Measurements from ENCODE around the gene KRTAP12-1. TPM values are rescaled to one million over a fixed set of nuclear protein-coding genes. Genes with fewer than 3 reads are reported as not detected.
"Not testable (repeated sequence)": the region's sequence is repeated elsewhere in the genome, so short reads cannot be mapped to it uniquely, and the experiment has no call there.

KRTAP12-1 gene
- total RNA-seq, 6 donors from 2014 or later, result not detected

DNA sequence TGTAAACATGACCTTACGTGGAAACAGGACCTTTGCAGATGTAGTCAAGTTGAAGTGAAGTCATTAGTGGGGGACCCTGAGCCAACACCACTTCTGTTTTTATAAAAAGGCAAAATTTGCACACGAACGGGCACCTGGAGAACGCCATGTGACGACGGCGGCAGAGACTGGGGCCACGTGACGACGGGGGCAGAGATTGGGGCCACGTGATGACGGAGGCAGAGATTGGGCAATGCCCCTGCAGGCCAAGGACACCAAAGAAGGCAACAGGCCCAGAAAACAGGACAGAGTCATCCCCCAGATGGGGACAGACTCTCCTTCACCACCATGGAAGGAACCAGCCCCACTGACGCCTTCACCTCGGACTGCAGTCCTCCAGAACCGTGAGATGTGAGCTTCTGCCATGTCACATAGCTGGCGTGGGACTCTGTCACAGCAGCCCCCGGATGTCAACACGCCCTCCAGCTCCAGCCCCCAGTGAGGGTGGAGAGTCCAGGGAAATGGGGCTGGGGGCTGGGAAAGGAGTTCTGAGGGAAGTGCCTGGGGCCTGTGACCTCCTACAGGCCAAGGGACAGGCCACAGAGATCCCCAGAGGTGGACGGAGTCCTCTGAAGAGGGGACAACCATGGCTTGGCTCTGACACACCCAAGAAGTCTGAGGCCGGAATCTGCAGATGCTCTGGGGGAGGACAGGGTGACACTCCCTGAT, 31.5 kb downstream of the KRTAP12-1 start:
- WGBS, 2 donors, result 90 to 92% methylated on average over 17 to 20 of the region's 20 CpGs
- TF ChIP-seq POLR2A (IDR thresholded peaks at IDR 0.05), result no peak
- TF ChIP-seq, protein P1, sequence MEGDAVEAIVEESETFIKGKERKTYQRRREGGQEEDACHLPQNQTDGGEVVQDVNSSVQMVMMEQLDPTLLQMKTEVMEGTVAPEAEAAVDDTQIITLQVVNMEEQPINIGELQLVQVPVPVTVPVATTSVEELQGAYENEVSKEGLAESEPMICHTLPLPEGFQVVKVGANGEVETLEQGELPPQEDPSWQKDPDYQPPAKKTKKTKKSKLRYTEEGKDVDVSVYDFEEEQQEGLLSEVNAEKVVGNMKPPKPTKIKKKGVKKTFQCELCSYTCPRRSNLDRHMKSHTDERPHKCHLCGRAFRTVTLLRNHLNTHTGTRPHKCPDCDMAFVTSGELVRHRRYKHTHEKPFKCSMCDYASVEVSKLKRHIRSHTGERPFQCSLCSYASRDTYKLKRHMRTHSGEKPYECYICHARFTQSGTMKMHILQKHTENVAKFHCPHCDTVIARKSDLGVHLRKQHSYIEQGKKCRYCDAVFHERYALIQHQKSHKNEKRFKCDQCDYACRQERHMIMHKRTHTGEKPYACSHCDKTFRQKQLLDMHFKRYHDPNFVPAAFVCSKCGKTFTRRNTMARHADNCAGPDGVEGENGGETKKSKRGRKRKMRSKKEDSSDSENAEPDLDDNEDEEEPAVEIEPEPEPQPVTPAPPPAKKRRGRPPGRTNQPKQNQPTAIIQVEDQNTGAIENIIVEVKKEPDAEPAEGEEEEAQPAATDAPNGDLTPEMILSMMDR (IDR thresholded peaks at IDR 0.05), result no peak
- TF ChIP-seq EP300 (IDR thresholded peaks at IDR 0.05), result no peak
- TF ChIP-seq POLR2AphosphoS5 (IDR thresholded peaks at IDR 0.05), result no peak
- H3K27ac ChIP-seq, result no peak overlapping the region
- peaks cover 0 to 1% (median under 1%) of the 10 kb centered on the region in 4 donors for H3K9me3 ChIP-seq
- DNase-seq (peak in 1 of 2 donors; percentile 34), ATAC-seq (ENCODE audit: low FRiP score in 2 of 2) (no peak)
- H3K27me3 ChIP-seq, result no peaks in the 10 kb centered on the region
- H3K36me3 ChIP-seq, result no peaks in the 10 kb centered on the region
- H3K4me3 ChIP-seq, result no peak overlapping the region
- no peaks in the 10 kb centered on the region for H3K4me1 ChIP-seq

GRCh38 chr21:44649521-44650100, 32.4 kb downstream of the KRTAP12-1 start:
- no peaks in the 10 kb centered on the region for H3K4me1 ChIP-seq
- H3K27me3 ChIP-seq, result no peaks in the 10 kb centered on the region
- no peak overlapping the region for H3K4me3 ChIP-seq
- H3K36me3 ChIP-seq, result no peaks in the 10 kb centered on the region
- ATAC-seq (ENCODE audit: low FRiP score in 2 of 2) (no peak), DNase-seq (peak in 1 of 2 donors; percentile 45)
- 87 to 90% methylated on average over 14 to 18 of the region's 18 CpGs for WGBS, 2 donors
- H3K27ac ChIP-seq, result no peak overlapping the region
- no peak for TF ChIP-seq EP300 (IDR thresholded peaks at IDR 0.05)
- TF ChIP-seq POLR2A (IDR thresholded peaks at IDR 0.05), result no peak
- no peak for TF ChIP-seq POLR2AphosphoS5 (IDR thresholded peaks at IDR 0.05)
- TF ChIP-seq, protein P1 (IDR thresholded peaks at IDR 0.05), result no peak
- H3K9me3 ChIP-seq, result peaks cover 0 to 8% (median 3%) of the 10 kb centered on the region in 4 donors

DNA sequence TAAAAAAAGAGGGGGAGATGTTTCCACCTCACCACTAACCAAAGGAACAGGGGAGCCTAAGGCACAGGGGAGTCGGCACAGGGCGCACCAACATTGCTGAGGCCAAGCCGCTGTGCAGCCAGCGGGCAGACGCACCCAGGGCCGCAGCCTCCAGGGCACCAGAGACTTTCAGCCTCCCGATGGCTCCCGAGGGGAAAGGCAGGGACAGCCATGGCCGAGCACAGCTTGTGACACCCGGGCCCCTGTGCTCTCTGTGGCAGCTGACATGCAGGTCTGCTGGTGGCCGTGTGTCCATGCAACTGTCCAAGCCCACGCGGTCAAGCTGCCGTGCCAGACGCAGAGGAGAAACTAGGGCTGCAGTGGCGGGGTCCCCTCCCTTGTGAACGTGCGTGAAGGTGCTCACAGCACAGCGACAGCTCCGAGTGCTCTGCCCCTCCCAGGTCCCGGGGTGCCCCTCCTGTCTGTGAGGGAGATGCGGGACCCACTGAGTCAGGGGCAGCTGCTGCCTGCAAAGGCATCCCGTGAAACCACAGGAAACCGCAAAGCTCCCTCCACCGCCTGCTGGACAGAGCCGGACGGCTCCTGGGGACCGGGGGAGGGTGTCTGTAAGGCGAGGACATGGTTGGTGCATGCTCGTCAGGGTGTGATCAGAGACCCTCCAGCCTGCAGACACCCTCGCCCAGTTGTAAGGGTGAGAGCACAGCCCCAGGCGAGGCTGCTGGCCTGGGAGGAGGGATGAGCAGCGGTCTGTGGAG, 33.2 kb downstream of the KRTAP12-1 start:
- TF ChIP-seq, protein P1 (IDR thresholded peaks at IDR 0.05), result no peak
- TF ChIP-seq EP300 (IDR thresholded peaks at IDR 0.05), result no peak
- no peak for TF ChIP-seq POLR2A (IDR thresholded peaks at IDR 0.05)
- no peak for TF ChIP-seq POLR2AphosphoS5 (IDR thresholded peaks at IDR 0.05)
- Histone ChIP-seq H3K4me3 (no peak overlapping the region), H3K9me3 (peaks cover 0 to 17% (median 3%) of the 10 kb centered on the region in 4 donors), H3K36me3 (no peaks in the 10 kb centered on the region), H3K4me1 (no peaks in the 10 kb centered on the region), H3K27me3 (no peaks in the 10 kb centered on the region), H3K27ac (no peak overlapping the region)
- ATAC-seq (ENCODE audit: low FRiP score in 2 of 2) (no peak), DNase-seq (peak in 1 of 2 donors; percentile 72)
- 77 to 81% methylated on average over 24 of the region's 33 CpGs for WGBS, 2 donors

GRCh38 chr21:44647222-44647552, 34.8 kb downstream of the KRTAP12-1 start:
- H3K4me3 ChIP-seq, result no peak overlapping the region
- H3K9me3 ChIP-seq, result peaks cover 0 to 17% (median 3%) of the 10 kb centered on the region in 4 donors
- H3K27me3 ChIP-seq, result no peaks in the 10 kb centered on the region
- no peak overlapping the region for H3K27ac ChIP-seq
- no peak for ATAC-seq (ENCODE audit: low FRiP score in 2 of 2)
- TF ChIP-seq EP300 (IDR thresholded peaks at IDR 0.05) (no peak), POLR2A (IDR thresholded peaks at IDR 0.05) (no peak), POLR2AphosphoS5 (IDR thresholded peaks at IDR 0.05) (no peak)
- TF ChIP-seq, protein P1 (IDR thresholded peaks at IDR 0.05), result no peak
- DNase-seq, result peak in 1 of 2 donors; percentile 64
- H3K4me1 ChIP-seq, result no peaks in the 10 kb centered on the region
- H3K36me3 ChIP-seq, result no peaks in the 10 kb centered on the region
- WGBS, 2 donors, result 46 to 65% methylated on average over 8 of the region's 8 CpGs

DNA sequence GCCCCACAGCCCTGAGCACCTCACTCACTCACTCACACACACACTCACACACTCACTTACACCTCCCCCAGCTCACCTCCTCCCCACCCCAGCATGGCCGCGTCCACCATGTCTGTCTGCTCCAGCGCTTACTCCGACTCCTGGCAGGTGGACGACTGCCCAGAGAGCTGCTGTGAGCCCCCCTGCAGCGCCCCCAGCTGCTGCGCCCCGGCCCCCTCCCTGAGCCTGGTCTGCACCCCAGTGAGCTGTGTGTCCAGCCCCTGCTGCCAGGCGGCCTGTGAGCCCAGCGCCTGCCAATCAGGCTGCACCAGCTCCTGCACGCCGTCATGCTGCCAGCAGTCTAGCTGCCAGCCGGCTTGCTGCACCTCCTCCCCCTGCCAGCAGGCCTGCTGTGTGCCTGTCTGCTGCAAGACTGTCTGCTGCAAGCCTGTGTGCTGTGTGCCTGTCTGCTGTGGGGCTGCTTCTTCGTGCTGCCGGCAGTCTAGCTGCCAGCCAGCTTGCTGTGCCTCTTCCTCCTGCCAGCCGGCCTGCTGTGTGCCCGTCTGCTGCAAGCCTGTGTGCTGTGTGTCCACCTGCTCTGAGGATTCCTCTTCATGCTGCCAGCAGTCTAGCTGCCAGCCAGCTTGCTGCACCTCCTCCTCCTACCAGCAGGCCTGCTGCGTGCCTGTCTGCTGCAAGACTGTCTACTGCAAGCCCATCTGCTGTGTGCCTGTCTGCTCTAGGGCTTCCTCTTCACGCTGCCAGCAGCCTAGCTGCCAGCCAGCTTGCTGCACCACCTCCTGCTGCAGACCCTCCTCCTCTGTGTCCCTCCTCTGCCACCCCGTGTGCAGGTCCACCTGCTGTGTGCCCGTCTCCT, 35.4 kb downstream of the KRTAP12-1 start, which contains the start of gene KRTAP10-11:
Gene KRTAP10-11 (plus strand): TSS at position 49 of the 856 bp plus-strand sequence. CDS start 45 bp downstream, at position 94.
- not testable (repeated sequence) for H3K4me1 ChIP-seq; H3K4me3 ChIP-seq; H3K27me3 ChIP-seq; H3K36me3 ChIP-seq; ATAC-seq (ENCODE audit: low FRiP score in 2 of 2); H3K27ac ChIP-seq
- WGBS, 2 donors, result 54 to 80% methylated on average over 6 to 14 of the region's 21 CpGs
- peaks cover 0 to 17% (median 3%) of the 10 kb centered on the region in 4 donors for H3K9me3 ChIP-seq
- peak in 1 of 2 donors; percentile 58 for DNase-seq

Data from upper lobe of left lung (tissue), 6 donors.